K562 (cell line): ENCODE measurements around the gene PHF19. TPM values are rescaled to one million over a fixed set of nuclear protein-coding genes. Genes with fewer than 3 reads are reported as not detected.

Experiments used
- CBX3 ChIP-seq, 2 experiments: IDR thresholded peaks; 1 replicate in 1 of 2; 2 replicates in 1 of 2; pipeline ENCODE4 v1.6.1; 2012; ENCODE audit warnings: inconsistent platforms in 2 of 2, low read length in 2 of 2, borderline replicate concordance in 1 of 2, control low read depth in 1 of 2
- ETS2 ChIP-seq: IDR thresholded peaks from 2 replicates; pipeline ENCODE4 v1.6.1; 2016; ENCODE audit warnings: borderline replicate concordance, missing genetic modification characterization, mild to moderate bottlenecking, moderate library complexity, missing compliant biosample characterization; ENCODE audit not compliant: poor library complexity, severe bottlenecking
- HES1 ChIP-seq: fragments of 450-650 bp; IDR thresholded peaks from 2 replicates; pipeline ENCODE4 v1.6.1; 2016; ENCODE audit warnings: low read depth, mild to moderate bottlenecking, moderate library complexity
- HEY1 ChIP-seq: fragments of 250-450 bp; sonication (Bioruptor Pico); IDR thresholded peaks from 2 replicates; pipeline ENCODE4 v1.5.0; 2020; ENCODE audit warnings: mild to moderate bottlenecking, moderate library complexity, borderline replicate concordance
- HMGXB4 ChIP-seq: sonication (generic); formaldehyde crosslinking; IDR thresholded peaks from 2 replicates; pipeline ENCODE4 v1.8.1; 2023; ENCODE audit warnings: mild to moderate bottlenecking, missing genetic modification reagents
- MEF2D ChIP-seq: conservative IDR thresholded peaks from 2 replicates; pipeline ENCODE4 v1.6.1; 2016; ENCODE audit warnings: low read depth, missing genetic modification characterization, missing compliant biosample characterization
- NBN ChIP-seq: fragments of 450-650 bp; IDR thresholded peaks from 2 replicates; pipeline ENCODE4 v1.6.1; 2016; ENCODE audit warnings: low read depth, mild to moderate bottlenecking
- NFIX ChIP-seq: fragments of 250-450 bp; sonication (Bioruptor Pico); IDR thresholded peaks from 2 replicates; pipeline ENCODE4 v1.4.0; 2020; ENCODE audit warnings: low read depth, mild to moderate bottlenecking, moderate library complexity
- NONO ChIP-seq, 2 experiments: fragments of 200-400 bp in 1 of 2; fragments of 450-650 bp in 1 of 2; formaldehyde crosslinking in 1 of 2; IDR thresholded peaks; 2 replicates each; pipeline ENCODE4 v1.6.1; 2017; ENCODE audit warnings: low read depth in 2 of 2, mild to moderate bottlenecking in 2 of 2, moderate library complexity in 2 of 2, low read length in 1 of 2
- NR2F6 ChIP-seq: fragments of 450-650 bp; formaldehyde crosslinking; IDR thresholded peaks from 2 replicates; pipeline ENCODE4 v1.4.0; 2020; ENCODE audit warnings: mild to moderate bottlenecking
- NRF1 ChIP-seq, 2 experiments: fragments of 450-650 bp; IDR thresholded peaks in 1 of 2; conservative IDR thresholded peaks in 1 of 2; 2 replicates each; pipeline ENCODE4 v1.6.1; 2014; ENCODE audit warnings: mild to moderate bottlenecking in 2 of 2
- RCOR1 ChIP-seq, 2 experiments: IDR thresholded peaks; 2 replicates each; pipeline ENCODE4 v1.6.1; 2012; ENCODE audit warnings: low read depth in 2 of 2, low read length in 2 of 2, borderline replicate concordance in 1 of 2, improper control_type of control experiment in 1 of 2
- RREB1 ChIP-seq: fragments of 250-450 bp; sonication (Bioruptor Pico); IDR thresholded peaks from 2 replicates; pipeline ENCODE4 v1.4.0; 2020
- SAP30 ChIP-seq: fragments of 200-600 bp; sonication (generic); IDR thresholded peaks from 2 replicates; pipeline ENCODE4 v1.6.1; 2012; ENCODE audit warnings: borderline replicate concordance, low read depth, mild to moderate bottlenecking, moderate library complexity, low read length, control low read depth, inconsistent platforms; ENCODE audit not compliant: insufficient read depth, poor library complexity, severe bottlenecking
- SRSF9 ChIP-seq: fragments of 200-400 bp; formaldehyde crosslinking; IDR thresholded peaks from 2 replicates; pipeline ENCODE4 v1.6.1; 2017; ENCODE audit warnings: low read depth, low read length, borderline replicate concordance
- TCFL5 ChIP-seq: fragments of 250-450 bp; sonication (Bioruptor Pico); conservative IDR thresholded peaks from 2 replicates; pipeline ENCODE4 v1.6.1; 2021; ENCODE audit warnings: mild to moderate bottlenecking, moderate library complexity, matching md5 sums
- ZNF184 ChIP-seq: sonication (generic); formaldehyde crosslinking; IDR thresholded peaks from 2 replicates; pipeline ENCODE4 v1.5.0; 2020; ENCODE audit warnings: missing genetic modification reagents
- ZNF384 ChIP-seq: IDR thresholded peaks from 2 replicates; pipeline ENCODE4 v1.6.1; 2012; ENCODE audit warnings: low read depth, low read length, improper control_type of control experiment
- ZSCAN29 ChIP-seq: fragments of 450-650 bp; IDR thresholded peaks from 2 replicates; pipeline ENCODE4 v1.6.1; 2017
- polyA plus RNA-seq, 8 experiments: library from polyadenylated mRNA; depleted of rRNA in 4 of 8; stranded (reverse) in 5 of 8; unstranded in 3 of 8; fragments of >200 nt; fragmentation: Nextera tagmentation in 2 of 8; fragmentation: Illumina TruSeq in 1 of 8; extraction: Ambion mirVana in 2 of 8; extraction: Trizol in 1 of 8; gene quantifications; 2 replicates each; pipeline versions ENCODE4 v1.2.1 to v1.2.3, GENCODE V29; 2011 to 2014; ENCODE audit warnings: inconsistent platforms in 1 of 8, missing spikeins in 1 of 8
- total RNA-seq, 7 experiments: library from RNA; depleted of rRNA in 6 of 7; stranded (reverse); fragments of >200 nt in 6 of 7; fragmentation: Illumina TruSeq in 2 of 7; extraction: Trizol in 2 of 7; gene quantifications; 2 replicates each; pipeline versions ENCODE4 v1.2.1 to v1.2.3, GENCODE V29; 2011 to 2021; ENCODE audit warnings: low replicate concordance in 1 of 7

Gene PHF19
- total and polyA plus RNA-seq, 9 of the 15 experiments (the other 6 are each of a cell fraction or from before 2014, with no cell fraction given) = 95.8 to 403 (median 255) TPM

GRCh38 chr9:120875954-120876841 lies 790 bp downstream of the PHF19 start (continued):
- TF ChIP-seq SAP30 (no peak), RREB1 (CRISPR knock-in tag) (no peak), NFIX (CRISPR knock-in tag) (no peak), ETS2 (tag) (no peak), HMGXB4 (CRISPR knock-in tag) (peak; percentile 81), NRF1 (conservative IDR thresholded peaks at IDR 0.05 in 1 of 2, IDR thresholded peaks at IDR 0.05 in 1 of 2) (no peak), ZNF384 (peak; percentile 19; the same call in 1 of the 2 replicates), NR2F6 (CRISPR knock-in tag) (no peak), NBN (no peak), CBX3 (IDR thresholded peaks at IDR 0.05; ENCODE audit: borderline replicate concordance in 1 of 2, low read length in 2 of 2) (no peak), NONO (IDR thresholded peaks at IDR 0.05; ENCODE audit: low read depth in 2 of 2, low read length in 1 of 2) (no peak), ZNF184 (no peak), MEF2D (no peak), ZSCAN29 (no peak), HEY1 (CRISPR knock-in tag) (no peak), HES1 (no peak), SRSF9 (no peak), TCFL5 (no peak), RCOR1 (IDR thresholded peaks at IDR 0.05; ENCODE audit: borderline replicate concordance in 1 of 2, low read depth in 2 of 2, low read length in 2 of 2) (peak in 1 of 2 experiments; percentile 92; a peak in 2 of 4 replicates)
